NCI-H524 treated with DMSO at 0.1 percent for 48 hours (cell line): ENCODE results near the gene DMRTC2.
A peak's percentile ranks its signal among the peaks of the same experiment; 100 is the strongest.

ENCODE experiments used
- DNase-seq: peaks from one replicate; lab custom pipeline; 2025; lab: John Stamatoyannopoulos, UW

DMRTC2 gene

GRCh38 chr19:41847351-41848105 is 2.7 kb downstream of the DMRTC2 start:
- no peak for DNase-seq

- DNase-seq: no peak
These were observed 3.8 kb downstream of the DMRTC2 start for GRCh38 chr19:41848666-41849065.

- DNase-seq: no peak
These were observed 4.2 kb downstream of the DMRTC2 start for GRCh38 chr19:41849067-41849466.

GRCh38 chr19:41850381-41850780 is 5.5 kb downstream of the DMRTC2 start:
- DNase-seq: no peak

GRCh38 chr19:41851456-41851855 is 6.6 kb downstream of the DMRTC2 start:
- no peak for DNase-seq

GRCh38 chr19:41853344-41853743 is 8.5 kb downstream of the DMRTC2 start:
- DNase-seq: no peak

GRCh38 chr19:41853768-41854167 is 8.9 kb downstream of the DMRTC2 start:
- DNase-seq: no peak

GRCh38 chr19:41859213-41859617 is 14.4 kb downstream of the DMRTC2 start:
- no peak for DNase-seq

- peak; percentile 92 for DNase-seq
These were observed 15.0 kb downstream of the DMRTC2 start, which contains the start of gene RPS19 for GRCh38 chr19:41859618-41860418. Gene RPS19, plus strand, starts transcription at chr19:41860255. Its CDS starts 520 bp downstream, at chr19:41860775.

- DNase-seq: no peak
These were observed 15.7 kb downstream of the DMRTC2 start for GRCh38 chr19:41860419-41861115.

- DNase-seq: no peak
These were observed 16.4 kb downstream of the DMRTC2 start for GRCh38 chr19:41861116-41861768.

GRCh38 chr19:41861846-41862245 is 17.0 kb downstream of the DMRTC2 start:
- no peak for DNase-seq

GRCh38 chr19:41862445-41862986 is 17.7 kb downstream of the DMRTC2 start:
- DNase-seq: no peak

- DNase-seq: no peak
These were observed 18.5 kb downstream of the DMRTC2 start for GRCh38 chr19:41863209-41863931.

GRCh38 chr19:41864374-41864773 is 19.5 kb downstream of the DMRTC2 start:
- DNase-seq: no peak

- DNase-seq: no peak
These were observed 21.4 kb downstream of the DMRTC2 start for GRCh38 chr19:41866284-41866683.

GRCh38 chr19:41868120-41868988 is 23.5 kb downstream of the DMRTC2 start:
- DNase-seq: no peak

GRCh38 chr19:41868989-41869300 is 24.1 kb downstream of the DMRTC2 start:
- DNase-seq: no peak

GRCh38 chr19:41869374-41869955 is 24.6 kb downstream of the DMRTC2 start:
- no peak for DNase-seq

GRCh38 chr19:41870401-41870873 is 25.6 kb downstream of the DMRTC2 start:
- no peak for DNase-seq
